WTC11 (cell line): ENCODE measurements around the gene RMC1. TPM values are rescaled to one million over a fixed set of nuclear protein-coding genes. Genes with fewer than 3 reads are reported as not detected.

Experiments
- ATAC-seq: fragments of 200-7000 bp; cut with Tn5 transposase; 2 replicates; pipeline ENCODE4 v1.10.0; 2021; ENCODE audit warnings: mild to moderate bottlenecking, moderate library complexity
- CTCF ChIA-PET: fragments of 300-600 bp; sonication (Branson Sonifier 250); formaldehyde crosslinking; loops from one replicate; lab custom pipeline; 2021; ENCODE audit warnings: antibody characterized with exemption; lab: Charles Lee
- POLR2A ChIA-PET: fragments of 350-600 bp; sonication (Branson Sonifier 250); formaldehyde crosslinking; loops from one replicate; lab custom pipeline; 2021; ENCODE audit warnings: antibody characterized with exemption; lab: Charles Lee
- DNase-seq: peaks from one replicate; pipeline ENCODE4 v3.0.0; 2021; ENCODE audit warnings: low spot score
- H3K27ac Mint-ChIP-seq: 2 replicates; pipeline ENCODE4 v1.8.0; 2021; ENCODE audit warnings: mixed read lengths
- H3K27me3 Mint-ChIP-seq: 2 replicates; pipeline ENCODE4 v1.8.0; 2021; ENCODE audit warnings: low read depth, mild to moderate bottlenecking, moderate library complexity, mixed read lengths
- H3K36me3 Mint-ChIP-seq: 2 replicates; pipeline ENCODE4 v1.8.0; 2021; ENCODE audit warnings: mixed read lengths
- H3K4me1 Mint-ChIP-seq: 2 replicates; pipeline ENCODE4 v1.8.0; 2022; ENCODE audit warnings: mixed read lengths
- H3K4me3 Mint-ChIP-seq: 2 replicates; pipeline ENCODE4 v1.8.0; 2021; ENCODE audit warnings: mild to moderate bottlenecking, moderate library complexity, mixed read lengths
- H3K9me3 Mint-ChIP-seq: 2 replicates; pipeline ENCODE4 v1.8.0; 2021; ENCODE audit warnings: mixed read lengths
- ATF1 ChIP-seq: sonication (generic); formaldehyde crosslinking; IDR thresholded peaks from 2 replicates; pipeline ENCODE4 v1.8.1; 2023; ENCODE audit warnings: mild to moderate bottlenecking, moderate library complexity, missing genetic modification reagents
- ATF3 ChIP-seq: sonication (generic); formaldehyde crosslinking; conservative IDR thresholded peaks from 2 replicates; pipeline ENCODE4 v1.8.1; 2022; ENCODE audit warnings: mild to moderate bottlenecking, missing genetic modification reagents
- CBFB ChIP-seq: sonication (generic); formaldehyde crosslinking; IDR thresholded peaks from 2 replicates; pipeline ENCODE4 v1.8.1; 2022; ENCODE audit warnings: mild to moderate bottlenecking, low read depth, missing genetic modification reagents
- CREB1 ChIP-seq: sonication (generic); formaldehyde crosslinking; IDR thresholded peaks from 2 replicates; pipeline ENCODE4 v1.8.0; 2023; ENCODE audit warnings: mild to moderate bottlenecking, missing genetic modification reagents
- ELF4 ChIP-seq: sonication (generic); formaldehyde crosslinking; IDR thresholded peaks from 2 replicates; pipeline ENCODE4 v1.8.1; 2022; ENCODE audit warnings: low read depth, mild to moderate bottlenecking, moderate library complexity, missing genetic modification reagents
- ESRRA ChIP-seq: sonication (generic); formaldehyde crosslinking; IDR thresholded peaks from 2 replicates; pipeline ENCODE4 v1.8.1; 2022; ENCODE audit warnings: mild to moderate bottlenecking, missing genetic modification reagents, borderline replicate concordance
- ETV6 ChIP-seq: sonication (generic); formaldehyde crosslinking; IDR thresholded peaks from 2 replicates; pipeline ENCODE4 v1.8.1; 2022; ENCODE audit warnings: mild to moderate bottlenecking, missing genetic modification reagents
- FOXK1 ChIP-seq: sonication (generic); formaldehyde crosslinking; IDR thresholded peaks from 2 replicates; pipeline ENCODE4 v1.8.0; 2022; ENCODE audit warnings: mild to moderate bottlenecking, moderate library complexity, missing genetic modification reagents
- IRF1 ChIP-seq: sonication (generic); formaldehyde crosslinking; IDR thresholded peaks from 2 replicates; pipeline ENCODE4 v1.8.0; 2023; ENCODE audit warnings: missing genetic modification reagents
- MYBL2 ChIP-seq: sonication (generic); formaldehyde crosslinking; IDR thresholded peaks from 2 replicates; pipeline ENCODE4 v1.8.1; 2023; ENCODE audit warnings: mild to moderate bottlenecking, moderate library complexity, missing genetic modification reagents
- NFE2L1 ChIP-seq: sonication (generic); formaldehyde crosslinking; IDR thresholded peaks from 2 replicates; pipeline ENCODE4 v1.8.1; 2023; ENCODE audit warnings: missing genetic modification reagents
- NFYB ChIP-seq: sonication (generic); formaldehyde crosslinking; conservative IDR thresholded peaks from 2 replicates; pipeline ENCODE4 v1.8.0; 2022; ENCODE audit warnings: low read depth, missing genetic modification reagents
- NR2C2 ChIP-seq: sonication (generic); formaldehyde crosslinking; IDR thresholded peaks from 2 replicates; pipeline ENCODE4 v1.8.0; 2022; ENCODE audit warnings: mild to moderate bottlenecking, missing genetic modification reagents
- PREB ChIP-seq: sonication (generic); formaldehyde crosslinking; IDR thresholded peaks from 2 replicates; pipeline ENCODE4 v1.8.1; 2022; ENCODE audit warnings: mild to moderate bottlenecking, missing genetic modification reagents, moderate library complexity, borderline replicate concordance
- PRRX2 ChIP-seq: fragments of 250-450 bp; sonication (Bioruptor Pico); IDR thresholded peaks from 2 replicates; pipeline ENCODE4 v1.8.0; 2021; ENCODE audit warnings: mild to moderate bottlenecking
- SMAD3 ChIP-seq: sonication (generic); formaldehyde crosslinking; IDR thresholded peaks from 2 replicates; pipeline ENCODE4 v1.8.0; 2022; ENCODE audit warnings: missing genetic modification reagents, mild to moderate bottlenecking, borderline replicate concordance
- SMAD4 ChIP-seq: sonication (generic); formaldehyde crosslinking; IDR thresholded peaks from 2 replicates; pipeline ENCODE4 v1.8.0; 2022; ENCODE audit warnings: mild to moderate bottlenecking, missing genetic modification reagents
- TCF7 ChIP-seq: sonication (generic); formaldehyde crosslinking; IDR thresholded peaks from 2 replicates; pipeline ENCODE4 v1.8.0; 2022; ENCODE audit warnings: mild to moderate bottlenecking, low read depth, missing genetic modification reagents, moderate library complexity
- USF1 ChIP-seq: sonication (generic); formaldehyde crosslinking; IDR thresholded peaks from 2 replicates; pipeline ENCODE4 v1.8.0; 2022; ENCODE audit warnings: mild to moderate bottlenecking, missing genetic modification reagents
- ZBTB21 ChIP-seq: sonication (generic); formaldehyde crosslinking; IDR thresholded peaks from 2 replicates; pipeline ENCODE4 v1.8.1; 2023; ENCODE audit warnings: mild to moderate bottlenecking, missing genetic modification reagents, borderline replicate concordance
- ZMAT4 ChIP-seq: fragments of 250-450 bp; sonication (Bioruptor Pico); IDR thresholded peaks from 2 replicates; pipeline ENCODE4 v1.9.0; 2021; ENCODE audit warnings: mild to moderate bottlenecking
- ZNF219 ChIP-seq: sonication (generic); formaldehyde crosslinking; IDR thresholded peaks from 2 replicates; pipeline ENCODE4 v1.8.0; 2023; ENCODE audit warnings: missing genetic modification reagents, mild to moderate bottlenecking, borderline replicate concordance
- ZNF281 ChIP-seq: sonication (generic); formaldehyde crosslinking; IDR thresholded peaks from 2 replicates; pipeline ENCODE4 v1.8.0; 2023; ENCODE audit warnings: mild to moderate bottlenecking, missing genetic modification reagents
- ZNF425 ChIP-seq: fragments of 250-450 bp; sonication (Bioruptor Pico); conservative IDR thresholded peaks from 2 replicates; pipeline ENCODE4 v1.9.0; 2021; ENCODE audit warnings: mild to moderate bottlenecking
- total RNA-seq: library from RNA; stranded (reverse); gene quantifications from 3 replicates; pipeline ENCODE4 v1.2.3, GENCODE V29; 2021

Gene RMC1
- total RNA-seq, 1 experiment from 2014 or later, result 15.6 TPM

- ATAC-seq, result no peak
- Mint-ChIP-seq H3K27ac (no peak overlapping the region), H3K27me3 (no peaks in the 10 kb centered on the region), H3K36me3 (peaks cover 81% of the 10 kb centered on the region), H3K4me3 (no peak overlapping the region), H3K4me1 (no peaks in the 10 kb centered on the region), H3K9me3 (no peaks in the 10 kb centered on the region)
- no peak for DNase-seq
- TF ChIP-seq ATF3 (CRISPR knock-in tag) (no peak), ATF1 (no peak), PREB (CRISPR knock-in tag) (no peak), TCF7 (CRISPR knock-in tag) (no peak), FOXK1 (no peak), NR2C2 (no peak), MYBL2 (CRISPR knock-in tag) (no peak), ZNF425 (CRISPR knock-in tag) (no peak), NFE2L1 (CRISPR knock-in tag) (no peak), USF1 (CRISPR knock-in tag) (no peak), ETV6 (no peak), IRF1 (CRISPR knock-in tag) (no peak), ZBTB21 (CRISPR knock-in tag) (no peak), SMAD4 (CRISPR knock-in tag) (no peak), ZMAT4 (CRISPR knock-in tag) (no peak)
- CTCF ChIA-PET, result no interaction called here
- POLR2A ChIA-PET, result no interaction called here
Measured at GRCh38 chr18:23538870-23539269, 35.6 kb downstream of the RMC1 start.

GRCh38 chr18:23539296-23539695, 36.0 kb downstream of the RMC1 start:
- CTCF ChIA-PET, result no interaction called here
- H3K27ac Mint-ChIP-seq, result no peak overlapping the region
- no peaks in the 10 kb centered on the region for H3K4me1 Mint-ChIP-seq
- DNase-seq (no peak), ATAC-seq (no peak)
- H3K27me3 Mint-ChIP-seq, result no peaks in the 10 kb centered on the region
- H3K36me3 Mint-ChIP-seq, result peaks cover 81% of the 10 kb centered on the region
- TF ChIP-seq ESRRA (CRISPR knock-in tag) (no peak), ELF4 (CRISPR knock-in tag) (no peak), CBFB (CRISPR knock-in tag) (no peak), ZNF281 (CRISPR knock-in tag) (no peak), ZNF219 (CRISPR knock-in tag) (no peak), PRRX2 (CRISPR knock-in tag) (no peak), NFYB (CRISPR knock-in tag) (no peak), CREB1 (CRISPR knock-in tag) (no peak), SMAD3 (CRISPR knock-in tag) (no peak)
- no peaks in the 10 kb centered on the region for H3K9me3 Mint-ChIP-seq
- H3K4me3 Mint-ChIP-seq, result no peak overlapping the region
- POLR2A ChIA-PET, result no interaction called here
